Upper lobe of right lung (tissue), 1 donor: ENCODE data around the gene RAD18. TPM values are rescaled to one million over a fixed set of nuclear protein-coding genes. Genes with fewer than 3 reads are reported as not detected.

Experiments
- ATAC-seq: fragments of 200-7000 bp; cut with Tn5 transposase; one replicate; pipeline ENCODE4 v1.9.1; 2020; ENCODE audit warnings: mild to moderate bottlenecking, moderate library complexity
- DNase-seq: peaks from one replicate; pipeline ENCODE4 v3.0.0-alpha.2; 2020
- H3K27ac ChIP-seq: fragments of 200-600 bp; one replicate; pipeline ENCODE4 v1.8.0; 2022
- H3K27me3 ChIP-seq: fragments of 200-600 bp; one replicate; pipeline ENCODE4 v1.8.0; 2022; ENCODE audit warnings: mild to moderate bottlenecking
- H3K36me3 ChIP-seq: fragments of 200-600 bp; one replicate; pipeline ENCODE4 v1.8.0; 2022
- H3K4me1 ChIP-seq: fragments of 200-600 bp; one replicate; pipeline ENCODE4 v1.8.0; 2022
- H3K4me3 ChIP-seq: fragments of 200-600 bp; one replicate; pipeline ENCODE4 v1.8.0; 2022; ENCODE audit warnings: mild to moderate bottlenecking
- H3K9me3 ChIP-seq: fragments of 200-600 bp; one replicate; pipeline ENCODE4 v1.8.0; 2022
- intact Hi-C: fragments of 100-400 bp; cut with DNase I; formaldehyde crosslinking; loops from one replicate; pipeline ENCODE4 v1.11.0; 2022
- total RNA-seq: library from RNA; stranded (reverse); fragmentation: NEBNext Ultra II Directional; extraction: Animal tissue kit (Norgen Biotek cat#: 25700); gene quantifications from one replicate; pipeline ENCODE4 v1.2.1, GENCODE V29; 2021
- TF ChIP-seq, protein P1 (sequence below): fragments of 200-600 bp; IDR thresholded peaks from one replicate; pipeline ENCODE4 v1.8.0; 2022; ENCODE audit warnings: antibody characterized with exemption
- donor health status: DM: no; HTN: yes; CAD: no; lungs with severe emphysema.

Gene RAD18
- total RNA-seq, 1 donor from 2014 or later, result 15.0 TPM

GRCh38 chr3:8827641-8828040 is 135.6 kb downstream of the RAD18 start:
- intact Hi-C loops, result no loop called here
- Histone ChIP-seq H3K27ac (no peak overlapping the region), H3K4me3 (no peak overlapping the region), H3K36me3 (no peaks in the 10 kb centered on the region), H3K27me3 (no peaks in the 10 kb centered on the region), H3K4me1 (no peaks in the 10 kb centered on the region), H3K9me3 (no peaks in the 10 kb centered on the region)
- DNase-seq (no peak), ATAC-seq (no peak)
- TF ChIP-seq, protein P1, sequence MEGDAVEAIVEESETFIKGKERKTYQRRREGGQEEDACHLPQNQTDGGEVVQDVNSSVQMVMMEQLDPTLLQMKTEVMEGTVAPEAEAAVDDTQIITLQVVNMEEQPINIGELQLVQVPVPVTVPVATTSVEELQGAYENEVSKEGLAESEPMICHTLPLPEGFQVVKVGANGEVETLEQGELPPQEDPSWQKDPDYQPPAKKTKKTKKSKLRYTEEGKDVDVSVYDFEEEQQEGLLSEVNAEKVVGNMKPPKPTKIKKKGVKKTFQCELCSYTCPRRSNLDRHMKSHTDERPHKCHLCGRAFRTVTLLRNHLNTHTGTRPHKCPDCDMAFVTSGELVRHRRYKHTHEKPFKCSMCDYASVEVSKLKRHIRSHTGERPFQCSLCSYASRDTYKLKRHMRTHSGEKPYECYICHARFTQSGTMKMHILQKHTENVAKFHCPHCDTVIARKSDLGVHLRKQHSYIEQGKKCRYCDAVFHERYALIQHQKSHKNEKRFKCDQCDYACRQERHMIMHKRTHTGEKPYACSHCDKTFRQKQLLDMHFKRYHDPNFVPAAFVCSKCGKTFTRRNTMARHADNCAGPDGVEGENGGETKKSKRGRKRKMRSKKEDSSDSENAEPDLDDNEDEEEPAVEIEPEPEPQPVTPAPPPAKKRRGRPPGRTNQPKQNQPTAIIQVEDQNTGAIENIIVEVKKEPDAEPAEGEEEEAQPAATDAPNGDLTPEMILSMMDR, result no peak

Other genes starting within 250 kb of the RAD18 start
- 0.32 TPM for gene CAV3, start 229.7 kb downstream of the RAD18 start, total RNA-seq
- gene OXTR, start 193.9 kb downstream of the RAD18 start, total RNA-seq, result 0.55 TPM